NT2/D1 (cell line): Measurements from ENCODE around the gene POU3F3.

Source experiments
- SUZ12 ChIP-seq: IDR thresholded peaks from 2 replicates; pipeline ENCODE4 v1.6.1; 2011; ENCODE audit not compliant: insufficient read length, insufficient read depth; ENCODE audit errors: extremely low read depth
- YY1 ChIP-seq: IDR thresholded peaks from 2 replicates; pipeline ENCODE4 v1.6.1; 2011; ENCODE audit not compliant: insufficient read length, insufficient read depth
- ZNF274 ChIP-seq: IDR thresholded peaks from 2 replicates; pipeline ENCODE4 v1.6.1; 2011; ENCODE audit warnings: mild to moderate bottlenecking, low read depth, low read length

DNA sequence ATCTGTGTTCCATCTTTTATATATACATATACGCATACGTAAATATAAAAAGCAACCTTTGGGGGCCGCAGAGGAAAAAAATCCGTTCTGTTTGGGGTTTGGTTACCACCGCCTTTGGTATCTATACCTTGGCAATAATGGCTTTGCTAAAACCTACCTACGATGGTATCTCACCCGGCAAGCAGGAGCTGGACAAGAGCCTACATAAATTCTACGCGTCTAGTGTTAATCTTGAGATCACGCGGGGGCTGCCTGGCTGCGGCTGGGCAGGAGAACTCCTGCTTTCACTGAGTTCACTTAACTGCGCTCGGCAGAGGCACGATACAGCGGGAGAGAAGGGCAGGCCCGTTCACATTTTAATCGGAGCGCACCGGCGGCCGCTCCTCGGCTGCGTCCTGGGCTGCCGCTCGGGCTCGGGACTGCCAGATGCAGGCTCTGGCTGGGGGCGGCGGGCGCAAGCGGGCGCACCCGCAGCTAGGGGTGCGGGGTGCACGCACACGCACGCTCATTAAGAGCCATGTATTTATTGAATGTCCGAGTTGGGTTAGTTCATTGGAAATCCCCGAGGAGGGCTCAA, 1.7 kb upstream of the POU3F3 start:
- TF ChIP-seq YY1, result no peak
- TF ChIP-seq ZNF274, result no peak
- peak; percentile 35 for TF ChIP-seq SUZ12
